ENCODE data around the gene RNPEPL1.

- TF ChIP-seq CTCF (IDR thresholded peaks at IDR 0.05): no peak
- TF ChIP-seq POLR2A (IDR thresholded peaks at IDR 0.05): no peak
These were observed 56.8 kb downstream of the RNPEPL1 start, which contains the start of gene GPR35 for GRCh38 chr2:240624950-240625621.

All from adrenal gland (tissue), 5 donors.